ENCODE results near the gene KCNK2. TPM values are rescaled to one million over a fixed set of nuclear protein-coding genes. Genes with fewer than 3 reads are reported as not detected.

Gene KCNK2
- total and polyA plus RNA-seq, 10 of the 15 experiments (the other 5 are each of a cell fraction or from before 2014, with no cell fraction given), result 0.04 to 0.13 (median 0.08) TPM; not detected in 4

- TF ChIP-seq PBX3 (IDR thresholded peaks at IDR 0.05; ENCODE audit: insufficient replicate concordance, low read depth, low read length), result no peak
- TF ChIP-seq E2F8 (IDR thresholded peaks at IDR 0.05; ENCODE audit: low read depth, partially characterized antibody), result no peak
- TF ChIP-seq TCF3 (IDR thresholded peaks at IDR 0.05; ENCODE audit: borderline replicate concordance, insufficient read depth, low read depth, low read length), result no peak
- no peak for TF ChIP-seq MXI1 (IDR thresholded peaks at IDR 0.05; ENCODE audit: low read depth, low read length)
- no peak for TF ChIP-seq RFX5 (IDR thresholded peaks at IDR 0.05; ENCODE audit: low read depth, low read length)
- TF ChIP-seq WRNIP1 (IDR thresholded peaks at IDR 0.05; ENCODE audit: borderline replicate concordance, low read depth, low read length), result no peak
- no peak for TF ChIP-seq IKZF2 (IDR thresholded peaks at IDR 0.05)
- no peak for TF ChIP-seq SREBF2 (IDR thresholded peaks at IDR 0.05; ENCODE audit: low read length)
- no peak for TF ChIP-seq MAX (IDR thresholded peaks at IDR 0.05; ENCODE audit: low read depth, low read length)
- no peak for TF ChIP-seq ATF2 (IDR thresholded peaks at IDR 0.05; ENCODE audit: low read length)
- TF ChIP-seq REST (IDR thresholded peaks at IDR 0.05; ENCODE audit: low read depth, low read length), result no peak
Observed at GRCh38 chr1:215251428-215251827, 168.9 kb downstream of the KCNK2 start (continued).

Data from GM12878 (cell line).